ENCODE results near the gene WNT7B. TPM values are rescaled to one million over a fixed set of nuclear protein-coding genes. Genes with fewer than 3 reads are reported as not detected.

Gene WNT7B
- 10 to 100 TPM in 3 of 4 donors, 1 to 10 TPM in 1; 8.8 to 15.9 (median 10.8) TPM for polyA plus RNA-seq (ENCODE audit: insufficient read length in 4 of 4)

GRCh38 chr22:45977003-45977411 is at the start of gene WNT7B:
Gene WNT7B (minus strand): TSS chr22:45977162. CDS start chr22:45976754, 408 bp downstream.
- DNase-seq (ENCODE audit: low read depth in 4 of 4, low spot score in 2 of 4), result no peak

- DNase-seq (ENCODE audit: low read depth in 4 of 4, low spot score in 2 of 4), result no peak
Observed at GRCh38 chr22:46025973-46026898, 49.3 kb upstream of the WNT7B start.

- DNase-seq (ENCODE audit: low read depth in 4 of 4, low spot score in 2 of 4), result no peak
Observed at GRCh38 chr22:46025225-46025972, 48.4 kb upstream of the WNT7B start.

GRCh38 chr22:46024136-46024840 is 47.3 kb upstream of the WNT7B start:
- no peak for DNase-seq (ENCODE audit: low read depth in 4 of 4, low spot score in 2 of 4)

- DNase-seq (ENCODE audit: low read depth in 4 of 4, low spot score in 2 of 4), result no peak
Observed at GRCh38 chr22:46023558-46023981, 46.6 kb upstream of the WNT7B start.

- DNase-seq (ENCODE audit: low read depth in 4 of 4, low spot score in 2 of 4), result no peak
Observed at GRCh38 chr22:46022881-46023512, 46.0 kb upstream of the WNT7B start.

- DNase-seq (ENCODE audit: low read depth in 4 of 4, low spot score in 2 of 4), result no peak
Observed at GRCh38 chr22:46021577-46021976, 44.6 kb upstream of the WNT7B start.

GRCh38 chr22:46019351-46019750 is 42.4 kb upstream of the WNT7B start:
- no peak for DNase-seq (ENCODE audit: low read depth in 4 of 4, low spot score in 2 of 4)

- DNase-seq (ENCODE audit: low read depth in 4 of 4, low spot score in 2 of 4), result no peak
Observed at GRCh38 chr22:46018859-46019258, 41.9 kb upstream of the WNT7B start.

GRCh38 chr22:46017166-46017565 is 40.2 kb upstream of the WNT7B start:
- no peak for DNase-seq (ENCODE audit: low read depth in 4 of 4, low spot score in 2 of 4)

GRCh38 chr22:46013460-46014416 is 36.8 kb upstream of the WNT7B start:
- peak in 3 of 4 donors; percentile 78 to 85 (median 83) for DNase-seq (ENCODE audit: low read depth in 4 of 4, low spot score in 2 of 4)

GRCh38 chr22:46012881-46013281 is 35.9 kb upstream of the WNT7B start:
- no peak for DNase-seq (ENCODE audit: low read depth in 4 of 4, low spot score in 2 of 4)

- DNase-seq (ENCODE audit: low read depth in 4 of 4, low spot score in 2 of 4), result no peak
Observed at GRCh38 chr22:46012182-46012880, 35.4 kb upstream of the WNT7B start.

- DNase-seq (ENCODE audit: low read depth in 4 of 4, low spot score in 2 of 4), result no peak
Observed at GRCh38 chr22:46011627-46012181, 34.7 kb upstream of the WNT7B start.

GRCh38 chr22:46010951-46011626 is 34.1 kb upstream of the WNT7B start:
- DNase-seq (ENCODE audit: low read depth in 4 of 4, low spot score in 2 of 4), result no peak

GRCh38 chr22:46010207-46010867 is 33.4 kb upstream of the WNT7B start:
- DNase-seq (ENCODE audit: low read depth in 4 of 4, low spot score in 2 of 4), result no peak

GRCh38 chr22:46009730-46010129 is 32.8 kb upstream of the WNT7B start:
- DNase-seq (ENCODE audit: low read depth in 4 of 4, low spot score in 2 of 4), result no peak

Data from left renal cortex interstitium (tissue), 4 donors.